T-helper 22 cell (primary cell): Measurements from ENCODE around the gene GOLGA8B.
"Not testable (repeated sequence)": the region's sequence is repeated elsewhere in the genome, so short reads cannot be mapped to it uniquely, and the experiment has no call there.

ENCODE experiments used
- DNase-seq: peaks from one replicate; pipeline ENCODE4 v3.0.0-alpha.2; 2020; ENCODE audit warnings: low read depth

The GOLGA8B gene, protein sequence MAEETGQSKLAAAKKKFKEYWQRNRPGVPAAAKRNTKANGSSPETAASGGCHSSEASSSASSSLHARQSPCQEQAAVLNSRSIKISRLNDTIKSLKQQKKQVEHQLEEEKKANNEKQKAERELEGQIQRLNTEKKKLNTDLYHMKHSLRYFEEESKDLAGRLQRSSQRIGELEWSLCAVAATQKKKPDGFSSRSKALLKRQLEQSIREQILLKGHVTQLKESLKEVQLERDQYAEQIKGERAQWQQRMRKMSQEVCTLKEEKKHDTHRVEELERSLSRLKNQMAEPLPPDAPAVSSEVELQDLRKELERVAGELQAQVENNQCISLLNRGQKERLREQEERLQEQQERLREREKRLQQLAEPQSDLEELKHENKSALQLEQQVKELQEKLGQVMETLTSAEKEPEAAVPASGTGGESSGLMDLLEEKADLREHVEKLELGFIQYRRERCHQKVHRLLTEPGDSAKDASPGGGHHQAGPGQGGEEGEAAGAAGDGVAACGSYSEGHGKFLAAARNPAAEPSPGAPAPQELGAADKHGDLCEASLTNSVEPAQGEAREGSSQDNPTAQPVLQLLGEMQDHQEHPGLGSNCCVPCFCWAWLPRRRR

GRCh38 chr15:34583399-34584329 lies at the start of gene GOLGA8B:
TSS of gene GOLGA8B (minus strand) at chr15:34583651. CDS start at chr15:34535912, 47,739 bp downstream.
- peak; percentile 68 for DNase-seq

DNA sequence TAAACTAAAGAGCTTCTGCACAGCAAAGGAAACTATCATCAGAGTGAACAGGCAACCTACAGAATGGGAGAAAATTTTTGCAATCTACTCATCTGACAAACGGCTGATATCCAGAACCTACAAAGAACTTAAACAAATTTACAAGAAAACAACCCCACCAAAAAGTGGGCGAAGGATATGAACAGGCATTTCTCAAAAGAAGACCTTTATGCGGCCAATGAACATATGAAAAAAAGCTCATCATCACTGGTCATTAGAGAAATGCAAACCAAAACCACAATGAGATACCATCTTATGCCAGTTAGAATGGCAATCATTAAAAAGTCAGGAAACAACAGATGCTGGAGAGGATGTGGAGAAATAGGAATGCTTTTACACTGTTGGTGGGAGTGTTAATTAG lies 49.7 kb upstream of the GOLGA8B start:
- DNase-seq: not testable (repeated sequence)

GRCh38 chr15:34628577-34629152 lies 45.2 kb upstream of the GOLGA8B start:
- no peak for DNase-seq

GRCh38 chr15:34625007-34625406 lies 41.6 kb upstream of the GOLGA8B start:
- no peak for DNase-seq

GRCh38 chr15:34621675-34622074 lies 38.2 kb upstream of the GOLGA8B start:
- DNase-seq: no peak

DNA sequence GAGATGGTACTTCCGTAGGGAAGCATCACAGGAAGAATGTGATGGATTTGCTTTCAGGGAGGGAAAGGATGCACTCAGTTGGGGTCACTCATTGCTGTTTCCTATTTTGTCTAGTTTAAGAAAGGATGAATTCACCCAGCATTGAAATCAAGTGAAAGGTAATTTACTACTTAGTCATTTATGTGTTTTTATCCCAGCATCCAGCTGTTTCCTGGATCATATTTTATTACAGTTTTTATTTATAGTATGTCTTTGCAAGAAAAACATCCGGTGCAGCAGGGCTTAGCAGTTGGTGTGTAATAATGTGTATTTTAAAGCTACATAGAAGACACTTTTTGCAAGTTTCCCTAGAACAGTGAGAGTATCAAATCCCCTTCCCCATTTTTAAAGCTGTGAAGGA lies 37.4 kb upstream of the GOLGA8B start:
- no peak for DNase-seq

- no peak for DNase-seq
Observed at GRCh38 chr15:34620142-34620541, 36.7 kb upstream of the GOLGA8B start.

- no peak for DNase-seq
Observed at GRCh38 chr15:34619151-34619550, 35.7 kb upstream of the GOLGA8B start.

GRCh38 chr15:34618073-34618472 lies 34.6 kb upstream of the GOLGA8B start:
- no peak for DNase-seq

DNA sequence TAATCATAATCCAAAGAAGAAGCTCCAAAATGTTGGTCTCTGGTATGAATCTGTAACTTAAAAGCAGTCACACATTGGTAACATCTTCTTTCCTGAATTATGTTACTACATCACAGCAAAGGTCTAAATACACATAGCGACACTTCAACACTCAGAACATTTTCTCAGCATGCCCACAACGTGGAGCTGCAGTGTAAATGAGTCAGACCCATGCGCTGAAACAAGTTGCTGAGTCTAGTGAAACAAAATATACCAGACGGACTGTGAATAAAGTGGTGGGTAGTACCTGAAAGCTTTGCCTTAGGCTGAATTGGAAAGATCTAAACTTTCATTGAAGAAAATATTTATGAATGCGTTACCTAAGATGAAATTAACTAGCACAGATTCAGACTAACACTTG lies 33.2 kb upstream of the GOLGA8B start:
- DNase-seq: no peak

DNA sequence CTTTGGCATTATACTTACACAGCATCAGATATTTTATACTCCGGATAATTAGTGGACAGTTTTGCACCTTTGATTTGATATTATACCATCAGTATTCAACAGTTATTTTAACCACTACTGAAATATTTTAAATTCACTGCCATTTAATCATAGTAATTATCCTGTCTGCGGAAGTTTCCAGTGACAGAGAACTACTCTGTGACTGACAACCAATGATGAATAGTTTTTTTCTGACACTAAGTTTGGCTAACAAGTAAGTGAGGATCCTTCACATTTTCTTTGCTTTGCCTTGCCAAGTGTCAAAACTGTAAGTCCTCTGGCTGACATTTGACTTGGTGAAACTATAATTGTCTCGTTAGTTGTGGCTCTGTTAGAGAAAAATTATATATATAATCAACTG lies 30.5 kb upstream of the GOLGA8B start:
- no peak for DNase-seq

- DNase-seq: no peak
Observed at GRCh38 chr15:34613301-34613700, 29.9 kb upstream of the GOLGA8B start.

GRCh38 chr15:34610354-34610753 lies 26.9 kb upstream of the GOLGA8B start:
- DNase-seq: no peak

GRCh38 chr15:34609102-34610057 lies 25.9 kb upstream of the GOLGA8B start:
- no peak for DNase-seq

GRCh38 chr15:34608517-34608916 lies 25.1 kb upstream of the GOLGA8B start:
- no peak for DNase-seq

DNA sequence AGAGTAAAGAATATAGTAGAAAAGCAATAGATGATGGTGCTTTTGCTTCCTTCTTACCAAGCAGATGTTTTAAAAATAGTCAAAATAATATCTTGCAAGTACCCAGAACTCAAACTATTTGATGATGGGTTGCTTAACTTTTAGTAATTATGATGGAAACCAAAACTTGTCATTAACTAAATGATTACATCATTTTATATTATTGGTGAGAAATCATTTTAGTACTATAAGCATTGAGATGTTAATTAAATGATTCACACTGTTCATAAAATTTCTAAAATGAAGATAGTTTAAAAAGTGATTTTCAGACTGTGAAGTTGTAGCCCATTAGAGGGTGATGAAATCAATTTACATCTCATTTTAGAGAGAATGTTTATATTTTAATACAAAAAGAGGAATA lies 24.4 kb upstream of the GOLGA8B start:
- DNase-seq: no peak

DNA sequence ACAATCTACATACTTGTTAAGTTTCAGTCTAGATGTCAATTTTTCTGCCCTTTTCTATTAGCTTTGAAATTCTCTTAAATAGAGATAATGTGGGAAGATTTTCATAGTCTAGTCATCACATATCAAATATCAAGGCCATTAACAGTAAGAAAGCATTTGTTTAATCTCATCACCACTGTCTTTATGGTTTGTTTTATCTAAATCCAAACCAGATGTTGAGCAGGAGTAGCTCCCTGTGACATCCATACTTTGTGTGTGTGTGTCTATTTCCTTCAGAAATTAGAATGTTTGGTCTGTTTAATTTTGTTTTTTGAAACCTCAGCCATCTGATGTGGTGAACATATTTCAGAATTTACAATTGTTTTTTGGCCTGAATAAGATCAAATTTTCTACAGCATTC lies 23.1 kb upstream of the GOLGA8B start:
- no peak for DNase-seq

DNA sequence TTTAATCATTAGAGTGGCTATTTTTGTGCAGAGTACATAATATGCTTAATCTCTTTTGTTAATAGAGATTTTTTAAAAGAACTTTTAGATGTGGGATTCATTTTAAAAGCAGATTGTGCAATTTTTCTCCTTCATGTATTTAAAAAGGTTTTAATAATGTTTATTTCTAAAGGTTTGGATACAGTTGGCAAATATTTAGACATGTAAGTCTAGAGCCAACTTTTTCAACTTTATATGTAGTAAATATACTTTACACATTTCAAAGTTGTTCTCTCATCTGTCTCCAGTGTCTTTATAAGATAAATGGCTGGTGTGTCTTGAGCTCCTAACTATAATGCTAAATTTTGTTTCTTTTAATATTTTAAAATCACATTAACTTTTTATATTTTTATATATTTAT lies 22.7 kb upstream of the GOLGA8B start:
- DNase-seq: no peak

GRCh38 chr15:34603095-34603494 lies 19.6 kb upstream of the GOLGA8B start:
- DNase-seq: no peak

- DNase-seq: no peak
Observed at GRCh38 chr15:34600923-34601322, 17.5 kb upstream of the GOLGA8B start.
